Mammary epithelial cell (primary cell): ENCODE measurements around the gene GTF2B.

Source experiments
- CTCF ChIP-seq, 2 donors: IDR thresholded peaks in 1 of 2; conservative IDR thresholded peaks in 1 of 2; 2 replicates each; pipeline ENCODE4 v1.5.1; 2011 to 2012; ENCODE audit warnings: inconsistent platforms in 2 of 2, low read length in 2 of 2, mild to moderate bottlenecking in 2 of 2, control low read depth in 1 of 2, low read depth in 1 of 2; ENCODE audit not compliant: insufficient read depth in 1 of 2; ENCODE audit errors: extremely low read depth in 1 of 2
- EZH2 ChIP-seq: IDR thresholded peaks from 2 replicates; pipeline ENCODE4 v1.6.1; 2012; ENCODE audit warnings: low read length, inconsistent platforms, borderline replicate concordance

- TF ChIP-seq CTCF (conservative IDR thresholded peaks at IDR 0.05 in 1 of 2, IDR thresholded peaks at IDR 0.05 in 1 of 2; ENCODE audit: extremely low read depth in 1 of 2, insufficient read depth in 1 of 2, low read depth in 1 of 2, low read length in 2 of 2) (no peak), EZH2 (no peak)
These were observed 39.9 kb downstream of the GTF2B start for GRCh38 chr1:88851303-88852063.
